ENCODE data around the gene STK24.
"Not testable (repeated sequence)": the region's sequence is repeated elsewhere in the genome, so short reads cannot be mapped to it uniquely, and the experiment has no call there.

STK24 gene

DNA sequence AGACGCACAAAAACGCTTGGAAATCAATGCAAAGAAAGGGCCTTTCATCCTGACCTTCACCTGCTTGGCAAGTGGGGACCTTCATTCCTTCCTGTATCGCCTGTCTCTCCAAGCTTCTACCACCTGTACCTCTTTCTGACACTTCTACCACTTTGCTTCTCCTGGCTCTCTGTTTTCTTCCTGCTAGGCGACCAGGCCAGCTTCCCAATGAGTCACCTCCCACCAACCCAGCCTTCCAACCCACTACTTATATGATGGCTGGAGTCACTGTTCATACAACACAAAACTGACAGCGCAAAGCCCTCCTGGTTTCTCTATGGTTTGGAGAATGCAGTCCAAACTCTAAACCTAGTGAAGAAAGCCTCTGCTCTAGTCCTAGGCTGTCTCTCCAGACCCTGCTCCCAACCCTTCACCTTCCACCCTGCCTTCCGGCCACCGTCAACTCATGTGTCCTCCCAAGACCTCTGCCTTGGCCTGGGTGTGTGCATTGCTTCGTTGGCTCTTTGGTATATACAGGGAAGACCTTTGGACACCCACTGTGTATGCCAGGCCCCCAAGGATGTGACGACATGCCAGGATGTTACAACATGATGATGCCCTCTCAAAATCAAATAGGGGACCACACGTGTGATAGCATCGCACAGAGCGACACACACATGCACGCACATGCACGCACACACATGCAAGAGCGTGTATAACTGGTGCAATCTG, 148.5 kb downstream of the STK24 start:
- DNase-seq, result peak; percentile 17

DNA sequence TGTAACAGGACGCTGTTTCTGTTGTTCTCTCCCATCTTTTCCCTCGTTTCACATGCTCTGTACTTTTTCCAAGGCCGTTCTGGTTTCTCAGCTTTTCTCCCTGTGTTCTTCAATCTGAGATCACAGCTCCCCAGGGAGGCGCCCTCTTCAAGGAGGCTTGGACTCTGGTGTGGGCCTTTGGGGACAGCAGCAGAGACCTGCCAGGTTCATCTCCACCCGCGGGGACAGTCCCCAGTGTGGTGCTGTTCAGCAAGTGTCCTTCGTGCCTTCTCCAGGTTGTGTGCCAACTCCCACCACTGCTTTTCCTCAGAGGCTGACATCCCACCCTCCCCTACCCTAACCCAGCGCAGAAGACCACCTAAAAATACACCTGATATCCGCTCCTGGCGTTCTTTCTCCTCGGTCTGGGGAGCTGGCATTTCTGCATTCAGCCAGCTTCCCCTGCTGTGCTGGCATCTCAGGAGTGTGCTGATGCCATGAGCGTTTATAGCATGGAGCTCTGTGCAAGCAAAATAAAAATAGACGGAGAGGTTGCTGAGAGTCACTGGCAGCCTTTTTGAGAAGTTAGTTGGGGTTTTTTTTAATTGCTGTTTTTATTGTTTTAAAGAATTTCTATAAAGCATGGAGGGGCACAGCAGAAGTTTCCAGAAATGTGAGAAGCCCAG, 149.4 kb downstream of the STK24 start:
- DNase-seq, result no peak

- no peak for DNase-seq
Observed at GRCh38 chr13:98423417-98423816, 153.5 kb downstream of the STK24 start.

DNA sequence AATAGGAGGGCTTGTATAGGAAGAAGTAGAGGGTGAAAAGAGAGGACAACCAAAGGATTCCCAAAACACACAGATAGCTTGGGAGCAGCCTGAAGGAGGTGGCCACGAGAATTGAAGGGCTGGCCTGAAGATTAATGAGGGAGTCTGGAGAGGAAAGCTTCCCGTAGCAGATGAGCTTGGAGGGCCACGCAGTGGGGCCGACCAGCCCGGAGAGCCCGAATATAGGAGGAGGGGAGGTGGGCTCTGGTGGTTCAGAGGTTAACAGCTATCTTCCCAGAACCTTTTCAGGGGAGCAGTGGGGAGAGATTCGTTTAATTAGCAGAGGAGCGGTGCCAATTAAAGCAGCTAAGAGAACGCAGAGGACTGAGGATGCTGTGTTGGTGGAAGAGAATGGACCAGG, 154.9 kb downstream of the STK24 start:
- no peak for DNase-seq

DNA sequence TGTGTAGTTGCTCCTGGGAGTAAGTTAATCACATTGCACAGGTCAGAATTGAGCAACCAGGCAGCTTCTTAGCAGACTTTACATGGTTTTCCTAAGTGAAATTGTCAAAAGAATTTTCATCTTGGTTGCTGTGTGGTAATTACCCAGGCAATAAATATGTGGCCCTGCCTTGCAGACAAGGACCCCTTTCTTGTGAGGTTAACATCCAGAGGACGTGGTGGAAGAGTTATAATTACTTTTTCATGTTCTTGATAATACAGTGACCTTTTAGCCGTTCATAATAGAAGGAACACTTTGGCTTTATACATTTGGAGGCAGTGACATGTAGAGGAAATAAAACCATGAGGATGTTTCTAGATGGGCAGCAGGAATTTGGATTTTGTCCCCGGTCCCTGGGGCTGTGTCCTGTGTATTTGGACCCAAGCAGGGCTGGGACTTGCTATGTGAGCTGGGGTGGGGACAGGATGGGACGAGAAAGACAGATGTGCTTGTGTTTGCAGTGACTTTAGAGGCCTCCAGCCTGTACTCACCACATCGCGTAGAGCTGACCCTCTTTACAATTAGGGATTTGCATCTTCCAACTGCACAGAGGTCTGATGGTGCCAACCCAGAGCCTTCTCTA, 156.2 kb downstream of the STK24 start:
- DNase-seq, result no peak

DNA sequence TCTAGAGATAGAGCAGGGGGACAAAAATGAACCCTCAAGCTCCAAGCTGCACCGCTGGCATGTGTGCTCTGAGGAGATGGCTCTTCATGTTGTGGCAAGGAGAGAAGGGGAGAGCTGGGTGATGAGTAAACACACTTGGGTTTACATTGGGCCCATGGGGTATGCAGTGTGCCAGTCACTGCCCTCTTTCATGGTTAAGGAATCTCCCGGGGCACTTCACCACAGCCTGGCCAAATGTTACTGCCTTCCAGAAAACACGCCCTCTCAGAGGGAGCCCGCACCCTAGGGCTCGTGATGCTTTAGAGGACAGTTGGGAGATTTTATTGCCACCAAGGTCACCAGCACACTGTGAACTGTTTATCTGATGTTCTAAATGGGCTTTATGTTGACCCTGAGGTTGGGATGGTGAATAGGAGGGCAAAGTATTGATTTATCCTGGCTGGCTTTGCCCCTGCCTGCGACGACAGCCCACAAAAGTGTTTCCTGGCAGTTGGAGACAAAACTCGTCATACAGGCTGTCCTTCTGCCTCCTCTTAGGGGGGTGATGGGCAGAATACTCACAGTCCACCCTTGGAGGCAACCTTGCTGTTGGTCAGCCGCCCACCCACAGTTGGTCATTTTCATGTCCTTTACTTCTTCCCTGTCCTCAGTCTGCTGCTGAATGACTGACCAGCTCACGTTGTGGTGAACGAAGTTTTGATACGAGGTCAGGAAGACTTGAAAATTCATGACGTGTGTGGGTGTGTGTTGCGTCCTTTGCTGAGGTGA, 156.9 kb downstream of the STK24 start:
- DNase-seq, result no peak

DNA sequence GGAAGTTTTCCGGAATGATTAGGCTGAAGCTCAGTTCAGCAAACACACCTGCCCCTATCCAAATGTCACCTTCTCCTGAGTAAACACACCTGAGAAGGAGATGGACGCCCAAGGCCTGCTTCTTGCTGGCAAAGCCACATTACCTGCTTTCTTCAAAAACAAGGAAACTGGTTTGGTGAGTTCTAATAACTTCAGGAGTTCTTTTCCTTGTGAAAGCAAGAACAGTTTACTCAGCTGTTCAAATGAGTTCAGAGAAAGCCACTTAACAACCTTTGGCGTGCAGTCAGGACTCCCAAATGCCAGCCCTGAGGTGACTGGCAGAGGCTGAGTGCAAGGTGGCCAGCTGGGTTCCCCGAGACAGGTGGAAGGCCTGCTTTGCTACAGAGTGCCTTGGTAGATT, 160.5 kb downstream of the STK24 start:
- DNase-seq, result no peak

DNA sequence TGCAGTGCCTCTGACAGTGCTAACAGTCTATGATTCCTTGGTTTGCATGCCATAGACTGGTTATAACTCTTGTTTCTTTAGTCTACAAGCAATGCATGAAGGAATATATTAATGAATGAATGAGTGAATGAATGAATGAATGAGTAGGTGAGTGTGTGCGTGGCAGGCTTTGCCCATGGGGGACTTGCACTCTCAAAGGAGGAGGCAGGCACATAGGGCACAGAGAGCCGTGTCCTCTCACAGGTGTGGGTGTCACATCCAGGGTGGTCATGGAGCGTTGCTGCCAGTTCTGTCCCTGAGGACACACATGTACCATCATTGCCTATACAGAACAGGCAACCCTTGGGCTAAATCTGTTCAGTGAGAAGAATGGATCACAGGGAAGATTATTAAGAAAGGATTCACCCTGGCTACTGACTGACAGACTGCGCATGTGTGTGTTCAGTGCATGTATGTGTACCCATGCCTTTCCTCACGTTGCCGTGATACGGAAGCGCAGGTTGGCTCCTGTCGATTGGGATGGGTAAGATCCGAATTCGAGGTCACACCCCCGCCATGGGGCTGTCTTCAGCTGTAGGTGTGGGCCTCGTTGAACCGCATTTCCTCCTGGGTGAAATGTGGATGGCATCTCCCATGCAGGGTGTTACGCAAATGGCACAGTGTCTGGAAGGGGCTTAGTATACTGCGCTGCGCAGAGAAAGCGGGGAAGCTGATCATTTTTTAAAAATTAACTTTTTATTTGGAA, 161.4 kb downstream of the STK24 start:
- no peak for DNase-seq

GRCh38 chr13:98413796-98414195, 163.1 kb downstream of the STK24 start:
- no peak for DNase-seq

- not testable (repeated sequence) for DNase-seq
Observed at GRCh38 chr13:98413278-98413677, 163.6 kb downstream of the STK24 start.

DNA sequence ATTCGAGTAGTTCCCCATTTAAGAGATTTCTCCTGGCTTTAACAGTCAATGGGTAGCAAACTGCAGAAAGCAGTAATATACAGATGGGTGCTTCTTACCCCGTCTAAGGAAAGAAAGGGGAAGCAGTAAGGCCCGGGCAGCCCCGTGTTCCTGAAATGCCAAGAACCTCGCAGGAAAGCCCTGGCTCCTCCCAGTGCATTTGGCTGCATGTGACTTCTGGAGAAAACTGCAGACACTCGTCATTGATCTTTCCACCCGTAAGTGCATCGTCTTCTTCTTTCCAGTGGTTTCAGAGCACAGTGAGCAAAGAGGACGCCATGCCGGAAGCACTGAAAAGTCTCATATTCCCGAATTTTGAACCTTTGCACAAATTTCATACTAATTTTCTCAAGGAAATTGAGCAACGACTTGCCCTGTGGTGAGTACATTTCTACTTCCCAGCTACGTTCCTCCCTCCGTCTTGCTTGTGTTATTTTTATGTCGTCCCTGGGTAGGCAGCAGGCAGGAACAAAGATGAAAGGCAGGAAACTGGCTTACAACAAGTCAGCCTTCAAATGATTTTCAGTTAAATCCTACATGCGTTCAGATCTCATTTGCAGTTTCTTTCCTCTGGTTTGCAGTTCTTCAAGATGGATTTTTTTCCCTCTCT, 165.2 kb downstream of the STK24 start:
- no peak for DNase-seq

GRCh38 chr13:98411013-98411412, 165.9 kb downstream of the STK24 start:
- DNase-seq, result no peak

- DNase-seq, result peak; percentile 70
Observed at GRCh38 chr13:98410612-98411011, 166.3 kb downstream of the STK24 start.

- no peak for DNase-seq
Observed at GRCh38 chr13:98409281-98409680, 167.6 kb downstream of the STK24 start.

DNA sequence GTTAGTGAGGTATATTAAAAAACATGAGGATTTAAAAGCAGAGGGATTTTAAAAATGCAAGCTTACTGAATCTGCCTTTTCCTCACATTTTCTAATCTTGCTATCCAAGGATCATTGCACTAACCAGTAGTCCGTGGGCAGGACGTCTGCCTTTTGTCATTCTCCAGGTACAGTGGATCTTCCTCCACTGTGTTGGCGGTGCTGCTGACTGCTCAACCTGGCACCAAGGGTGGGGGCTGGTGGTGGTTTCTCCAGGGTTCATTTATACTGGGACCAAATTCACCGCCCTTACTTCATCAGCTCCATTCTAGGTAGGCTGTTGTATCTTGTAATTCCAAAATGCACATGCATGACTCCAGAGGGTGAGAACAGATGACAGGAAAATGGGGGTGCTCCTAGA, 169.3 kb downstream of the STK24 start:
- no peak for DNase-seq

- DNase-seq, result no peak
Observed at GRCh38 chr13:98406971-98407370, 169.9 kb downstream of the STK24 start.

GRCh38 chr13:98406427-98406826, 170.5 kb downstream of the STK24 start:
- no peak for DNase-seq

- DNase-seq, result no peak
Observed at GRCh38 chr13:98405690-98406344, 171.1 kb downstream of the STK24 start.

GRCh38 chr13:98405107-98405571, 171.8 kb downstream of the STK24 start:
- DNase-seq, result peak; percentile 57

DNA sequence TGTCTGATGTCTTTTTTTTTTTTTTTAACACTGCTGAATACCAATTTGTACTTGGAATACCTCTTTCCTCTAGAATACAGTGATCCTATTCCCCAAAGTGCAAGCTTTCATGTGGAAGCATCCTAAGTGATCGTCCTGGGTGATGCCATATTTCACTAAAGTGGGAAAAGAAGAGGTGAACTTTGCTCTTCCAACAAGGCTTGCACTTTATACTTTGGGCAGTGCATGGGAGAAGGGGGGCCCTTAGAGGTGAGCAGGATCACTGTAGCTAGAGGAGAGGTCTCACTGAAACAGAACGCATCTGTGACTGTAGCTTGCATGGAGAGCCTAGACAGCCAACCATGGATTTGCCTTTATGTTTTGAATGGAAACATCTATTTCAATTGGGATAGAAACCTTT, 173.8 kb downstream of the STK24 start:
- no peak for DNase-seq

- DNase-seq, result no peak
Observed at GRCh38 chr13:98401934-98402333, 175.0 kb downstream of the STK24 start.

DNA sequence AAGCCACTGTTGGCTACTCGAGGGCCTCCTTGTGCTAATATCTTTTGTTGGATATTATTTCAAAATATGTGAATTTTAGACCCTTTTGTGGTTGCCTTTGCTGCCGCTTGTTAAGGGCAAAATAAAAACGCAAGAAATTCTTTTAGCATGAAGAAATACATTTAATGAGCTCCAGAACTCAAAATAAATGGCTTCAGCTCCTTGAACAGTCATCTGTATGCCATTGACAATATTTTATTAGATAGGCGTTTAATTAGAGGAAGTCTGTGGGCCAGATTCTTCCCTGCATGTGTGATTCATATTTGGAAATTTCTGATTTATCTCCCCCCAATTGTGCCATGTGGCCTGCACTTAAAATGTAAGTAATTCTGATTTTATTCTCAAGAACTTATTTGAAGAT, 177.2 kb downstream of the STK24 start:
- DNase-seq, result peak; percentile 87
